Ascending aorta (tissue), 2 donors: Measurements from ENCODE around the gene NDST1. TPM values are rescaled to one million over a fixed set of nuclear protein-coding genes. Genes with fewer than 3 reads are reported as not detected.

Source experiments
- DNase-seq, 2 donors: peaks; one replicate each; pipeline ENCODE4 v3.0.0-alpha.2; 2019; ENCODE audit warnings: low spot score in 2 of 2
- H3K27ac ChIP-seq, 2 donors: fragments of 200-600 bp; sonication (generic); one replicate each; pipeline ENCODE4 v1.5.1; 2016 to 2017; ENCODE audit warnings: mild to moderate bottlenecking in 1 of 2
- H3K27me3 ChIP-seq: fragments of 200-600 bp; sonication (generic); one replicate; pipeline ENCODE4 v1.5.1; 2017
- H3K36me3 ChIP-seq, 2 donors: fragments of 200-600 bp; sonication (generic); one replicate each; pipeline ENCODE4 v1.5.1; 2016
- H3K4me1 ChIP-seq, 2 donors: fragments of 200-600 bp; sonication (generic); one replicate each; pipeline ENCODE4 v1.5.1; 2016 to 2017; ENCODE audit warnings: mild to moderate bottlenecking in 1 of 2
- H3K4me3 ChIP-seq, 2 donors: fragments of 200-600 bp; sonication (generic); one replicate each; pipeline ENCODE4 v1.5.1; 2016 to 2017; ENCODE audit warnings: mild to moderate bottlenecking in 1 of 2
- H3K9me3 ChIP-seq, 2 donors: fragments of 200-600 bp; sonication (generic); one replicate each; pipeline ENCODE4 v1.5.1; 2016
- intact Hi-C: fragments of 100-400 bp; cut with DNase I; formaldehyde crosslinking; loops from one replicate; pipeline ENCODE4 v1.15.1; 2023
- total RNA-seq: library from RNA; depleted of rRNA; stranded (reverse); fragments of >200 nt; gene quantifications from one replicate; pipeline ENCODE4 v1.1.0, GENCODE V29; 2016
- TF ChIP-seq, protein P1 (sequence below), 3 experiments: fragments of 200-600 bp in 2 of 3; fragments of 450-650 bp in 1 of 3; sonication (generic) in 2 of 3; IDR thresholded peaks; one replicate each; pipeline ENCODE4 v1.5.1; 2016 to 2019; ENCODE audit warnings: antibody characterized with exemption in 3 of 3, mild to moderate bottlenecking in 1 of 3, moderate library complexity in 1 of 3

NDST1 gene
- total RNA-seq, 1 donor from 2014 or later = 71.5 TPM

DNA sequence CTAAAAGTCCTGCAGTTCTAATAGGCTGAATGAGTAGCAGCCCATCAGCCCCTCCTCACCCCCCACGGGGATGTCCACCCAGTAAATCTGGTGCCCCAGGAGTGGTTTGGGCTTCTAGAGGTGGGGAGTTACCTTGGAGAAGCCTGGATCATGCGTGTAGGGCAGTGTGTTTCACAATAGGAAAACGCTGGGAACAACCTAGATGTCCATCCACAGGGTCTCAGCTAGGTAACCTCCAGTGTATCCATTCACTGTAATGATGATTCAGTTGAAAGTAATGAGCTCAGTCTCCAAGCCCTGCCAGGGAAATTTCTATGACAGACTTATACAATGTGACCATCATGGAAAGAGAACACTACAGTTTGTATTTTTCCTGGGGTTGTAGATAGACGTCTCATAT, 51.8 kb downstream of the NDST1 start:
- TF ChIP-seq, protein P1, sequence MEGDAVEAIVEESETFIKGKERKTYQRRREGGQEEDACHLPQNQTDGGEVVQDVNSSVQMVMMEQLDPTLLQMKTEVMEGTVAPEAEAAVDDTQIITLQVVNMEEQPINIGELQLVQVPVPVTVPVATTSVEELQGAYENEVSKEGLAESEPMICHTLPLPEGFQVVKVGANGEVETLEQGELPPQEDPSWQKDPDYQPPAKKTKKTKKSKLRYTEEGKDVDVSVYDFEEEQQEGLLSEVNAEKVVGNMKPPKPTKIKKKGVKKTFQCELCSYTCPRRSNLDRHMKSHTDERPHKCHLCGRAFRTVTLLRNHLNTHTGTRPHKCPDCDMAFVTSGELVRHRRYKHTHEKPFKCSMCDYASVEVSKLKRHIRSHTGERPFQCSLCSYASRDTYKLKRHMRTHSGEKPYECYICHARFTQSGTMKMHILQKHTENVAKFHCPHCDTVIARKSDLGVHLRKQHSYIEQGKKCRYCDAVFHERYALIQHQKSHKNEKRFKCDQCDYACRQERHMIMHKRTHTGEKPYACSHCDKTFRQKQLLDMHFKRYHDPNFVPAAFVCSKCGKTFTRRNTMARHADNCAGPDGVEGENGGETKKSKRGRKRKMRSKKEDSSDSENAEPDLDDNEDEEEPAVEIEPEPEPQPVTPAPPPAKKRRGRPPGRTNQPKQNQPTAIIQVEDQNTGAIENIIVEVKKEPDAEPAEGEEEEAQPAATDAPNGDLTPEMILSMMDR (IDR thresholded peaks at IDR 0.05) = no peak
- H3K36me3 ChIP-seq = peaks cover 11 to 14% of the 10 kb centered on the region in 2 donors
- H3K4me1 ChIP-seq = peaks cover 0 to 6% of the 10 kb centered on the region in 2 donors
- no peak overlapping the region for H3K4me3 ChIP-seq
- no peak for DNase-seq
- no peaks in the 10 kb centered on the region for H3K9me3 ChIP-seq
- H3K27ac ChIP-seq = peak overlapping the region in 1 of 2 donors; percentile 10
- intact Hi-C loops = loop anchor here (2.0 kb wide), 1 partner anchor 141 kb away; the partner anchor contains the start of gene RBM22
- no peaks in the 10 kb centered on the region for H3K27me3 ChIP-seq

DNA sequence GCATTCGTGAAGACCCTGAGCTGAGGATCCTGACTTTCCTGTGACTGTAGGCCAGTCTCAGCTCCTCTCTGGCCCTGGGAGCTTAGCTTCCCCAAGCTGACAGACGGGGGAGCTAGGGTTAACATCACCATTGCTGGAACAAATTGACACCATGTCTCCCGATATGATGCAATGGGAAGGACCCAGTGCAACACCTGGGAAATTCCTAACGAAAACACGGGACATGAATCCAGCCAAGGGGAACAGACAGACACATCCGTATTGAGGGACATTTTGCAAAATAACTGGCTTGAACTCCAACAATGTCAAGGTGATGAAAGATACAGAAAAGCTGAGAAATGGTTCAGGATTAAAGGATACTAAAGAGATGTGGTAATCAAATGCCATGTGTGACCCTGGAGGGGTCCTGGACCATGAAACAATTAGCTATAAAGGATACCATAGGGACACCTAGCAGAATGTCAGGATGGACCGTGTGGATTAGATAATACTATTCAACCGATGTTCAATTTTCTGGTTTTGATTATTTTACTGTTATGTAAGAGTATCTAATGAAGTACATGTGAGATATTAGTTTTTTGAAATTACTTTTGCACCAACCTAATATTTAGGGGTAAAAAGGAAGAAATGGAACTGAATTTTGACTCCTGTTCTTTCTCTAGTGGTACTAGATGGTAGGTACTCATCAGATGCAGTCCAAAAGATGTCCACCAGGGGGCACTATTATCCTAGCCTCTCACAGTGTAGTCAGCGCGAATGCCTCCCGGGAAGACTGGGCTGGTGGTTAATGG, 52.7 kb downstream of the NDST1 start:
- no peaks in the 10 kb centered on the region for H3K27me3 ChIP-seq
- H3K4me3 ChIP-seq = no peak overlapping the region
- peaks cover 6% of the 10 kb centered on the region in 2 donors for H3K36me3 ChIP-seq
- no peak overlapping the region for H3K27ac ChIP-seq
- H3K9me3 ChIP-seq = no peaks in the 10 kb centered on the region
- peak; percentile 35 to 95 for DNase-seq
- intact Hi-C loops = loop anchor here (1.0 to 2.0 kb wide), 3 partner anchors 96 to 287 kb away; partner anchors contain the start of gene RBM22
- H3K4me1 ChIP-seq = peaks cover 0 to 6% of the 10 kb centered on the region in 2 donors
- TF ChIP-seq, protein P1 (IDR thresholded peaks at IDR 0.05) = peak; percentile 89

DNA sequence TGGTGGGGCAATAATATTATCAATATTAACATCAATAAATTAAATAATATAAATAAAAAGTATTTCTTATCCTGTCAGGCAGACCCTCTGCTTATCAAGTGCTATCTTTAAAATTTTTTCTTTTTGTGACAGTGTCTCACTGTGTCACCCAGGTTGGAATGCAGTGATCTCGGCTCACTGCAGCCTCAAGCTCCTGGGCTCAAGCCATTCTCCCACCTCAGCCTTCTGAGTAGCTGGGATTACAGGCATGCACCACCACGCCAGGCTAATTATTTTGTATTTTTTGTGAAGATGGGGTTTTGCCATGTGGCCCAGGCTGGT, 53.2 kb downstream of the NDST1 start:
- intact Hi-C loops = loop anchor here (1.0 to 2.0 kb wide), 3 partner anchors 95 to 286 kb away; partner anchors contain the start of gene RBM22
- no peak overlapping the region for H3K4me3 ChIP-seq
- DNase-seq = no peak
- TF ChIP-seq, protein P1 (IDR thresholded peaks at IDR 0.05) = no peak
- H3K4me1 ChIP-seq = peaks cover 0 to 6% of the 10 kb centered on the region in 2 donors
- peaks cover under 1 to 2% of the 10 kb centered on the region in 2 donors for H3K36me3 ChIP-seq
- no peak overlapping the region for H3K27ac ChIP-seq
- H3K27me3 ChIP-seq = no peaks in the 10 kb centered on the region
- H3K9me3 ChIP-seq = no peaks in the 10 kb centered on the region

DNA sequence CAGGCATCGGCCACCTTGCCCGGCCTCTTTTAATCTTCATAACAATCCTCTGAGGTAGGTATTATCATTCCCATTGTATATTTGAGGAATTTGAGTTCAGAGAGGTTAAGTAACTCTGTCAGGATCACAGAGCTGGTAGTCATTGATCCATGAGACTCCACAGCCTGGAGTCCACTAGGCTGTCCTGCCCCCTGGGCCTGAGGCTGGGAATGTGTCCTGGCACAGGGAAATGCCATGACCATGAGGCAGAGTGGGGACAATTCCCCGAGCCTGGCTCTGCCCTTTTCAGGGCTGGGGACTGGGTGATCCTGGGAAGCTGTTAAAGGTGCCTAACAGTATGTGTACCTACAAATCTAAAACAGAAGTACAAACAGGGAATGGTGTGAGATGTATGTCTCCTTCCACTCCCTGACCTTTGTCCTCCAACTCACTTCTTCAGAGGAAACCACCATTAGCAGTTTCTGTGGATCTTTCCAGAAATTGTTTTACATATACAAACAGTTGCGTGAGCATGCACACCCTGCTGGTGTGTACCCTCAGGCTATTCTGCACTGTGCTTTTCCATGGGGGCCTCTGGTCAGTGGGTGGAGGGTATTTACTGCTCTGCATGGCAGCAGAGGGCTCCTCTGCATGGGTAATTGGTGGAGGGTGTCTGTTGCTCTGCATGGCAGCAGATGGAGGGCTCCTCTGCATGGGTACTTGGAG, 53.8 kb downstream of the NDST1 start:
- TF ChIP-seq, protein P1 (IDR thresholded peaks at IDR 0.05) = no peak
- H3K4me3 ChIP-seq = no peak overlapping the region
- H3K27me3 ChIP-seq = no peaks in the 10 kb centered on the region
- H3K27ac ChIP-seq = no peak overlapping the region
- no peaks in the 10 kb centered on the region for H3K36me3 ChIP-seq
- intact Hi-C loops = loop anchor here (1.0 to 2.0 kb wide), 3 partner anchors 95 to 286 kb away; partner anchors contain the start of gene RBM22
- H3K9me3 ChIP-seq = no peaks in the 10 kb centered on the region
- peaks cover 0 to 6% of the 10 kb centered on the region in 2 donors for H3K4me1 ChIP-seq
- no peak for DNase-seq

DNA sequence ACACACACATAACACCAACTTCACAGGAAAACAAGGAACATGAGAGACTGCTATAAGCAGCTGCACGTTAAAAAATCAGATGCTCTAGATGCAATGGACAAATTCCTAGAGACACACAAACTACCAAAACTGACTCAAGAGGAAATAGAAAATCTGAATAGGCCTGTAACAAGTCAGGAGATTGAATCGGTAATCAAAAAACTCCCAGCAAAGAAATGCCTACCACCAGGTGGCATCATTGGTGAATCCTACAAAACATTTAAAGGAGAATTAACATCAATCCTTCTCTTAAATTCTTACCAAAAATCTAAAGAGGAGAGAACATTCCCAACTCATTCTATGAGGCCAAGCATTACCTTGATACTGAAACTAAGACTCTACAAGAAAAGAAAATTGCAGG, 54.9 kb downstream of the NDST1 start:
- H3K4me3 ChIP-seq = no peak overlapping the region
- H3K9me3 ChIP-seq = no peaks in the 10 kb centered on the region
- no peak for DNase-seq
- no peaks in the 10 kb centered on the region for H3K27me3 ChIP-seq
- TF ChIP-seq, protein P1 (IDR thresholded peaks at IDR 0.05) = peak in 2 of 3 experiments; percentile 42 to 49
- intact Hi-C loops = no loop called here
- peaks cover 0 to 2% of the 10 kb centered on the region in 2 donors for H3K4me1 ChIP-seq
- H3K36me3 ChIP-seq = no peaks in the 10 kb centered on the region
- H3K27ac ChIP-seq = no peak overlapping the region
